ENCODE results near the gene GPR180.

GRCh38 chr13:94609196-94609595 is 7.5 kb downstream of the GPR180 start:
- TF ChIP-seq CTCF (conservative IDR thresholded peaks at IDR 0.05; ENCODE audit: low read depth, low read length): no peak
- TF ChIP-seq EZH2 (IDR thresholded peaks at IDR 0.05; ENCODE audit: low read length, unreplicated experiment): no peak
